ENCODE data around the gene CEL.

GRCh38 chr9:133063159-133063499 lies 1.3 kb downstream of the CEL start:
- TF ChIP-seq EZH2 (IDR thresholded peaks at IDR 0.05; ENCODE audit: borderline replicate concordance, low read depth, low read length, poor library complexity, severe bottlenecking) (no peak), CTCF (conservative IDR thresholded peaks at IDR 0.05; ENCODE audit: low read depth, low read length) (no peak)

Data from A673 (cell line).